ENCODE measurements around the gene UCK1. TPM values are rescaled to one million over a fixed set of nuclear protein-coding genes. Genes with fewer than 3 reads are reported as not detected.

Gene UCK1
- total and polyA plus RNA-seq, 2 of the 13 experiments (the other 11 are each of a cell fraction or from before 2014, with no cell fraction given): 11.0 to 24.1 TPM

GRCh38 chr9:131529597-131530545 lies 1.2 kb downstream of the UCK1 start (continued):
- TF ChIP-seq ELK4 (CRISPR knock-in tag; IDR thresholded peaks at IDR 0.05; ENCODE audit: borderline replicate concordance): no peak
- no peak for TF ChIP-seq TRIM22 (IDR thresholded peaks at IDR 0.05)
- no peak for TF ChIP-seq U2AF1 (optimal IDR thresholded peaks at IDR 0.05; ENCODE audit: low read depth, low read length)
- no peak for TF ChIP-seq ZSCAN22 (CRISPR knock-in tag; IDR thresholded peaks at IDR 0.05)
- no peak for TF ChIP-seq KLF16 (CRISPR knock-in tag; IDR thresholded peaks at IDR 0.05)
- no peak for TF ChIP-seq ZNF713 (CRISPR knock-in tag; IDR thresholded peaks at IDR 0.05)
- no peak for TF ChIP-seq RFX1 (IDR thresholded peaks at IDR 0.05)
- 0 out of 2 replicates have a peak, but pooled peaks have one; percentile 39 for TF ChIP-seq IRF9 (CRISPR knock-in tag; IDR thresholded peaks at IDR 0.05; ENCODE audit: borderline replicate concordance)
- no peak for TF ChIP-seq GZF1 (CRISPR knock-in tag; IDR thresholded peaks at IDR 0.05)
- TF ChIP-seq NR2F1 (CRISPR knock-in tag; IDR thresholded peaks at IDR 0.05): no peak
- TF ChIP-seq ZFP1 (CRISPR knock-in tag; IDR thresholded peaks at IDR 0.05): no peak
- TF ChIP-seq ZNF629 (CRISPR knock-in tag; conservative IDR thresholded peaks at IDR 0.05): no peak
- no peak for TF ChIP-seq PAF1 (CRISPR knock-in tag; IDR thresholded peaks at IDR 0.05)
- TF ChIP-seq ZNF7 (CRISPR knock-in tag; IDR thresholded peaks at IDR 0.05): no peak
- peak; percentile 61 for TF ChIP-seq ARID4A (CRISPR knock-in tag; IDR thresholded peaks at IDR 0.05; ENCODE audit: borderline replicate concordance)
- TF ChIP-seq MLLT10 (CRISPR knock-in tag; IDR thresholded peaks at IDR 0.05): no peak
- 0 out of 2 replicates have a peak, but pooled peaks have one; percentile 50 for TF ChIP-seq ZFY (CRISPR knock-in tag; IDR thresholded peaks at IDR 0.05)
- no peak for TF ChIP-seq ZBTB34 (CRISPR knock-in tag; IDR thresholded peaks at IDR 0.05)
- TF ChIP-seq ZNF234 (CRISPR knock-in tag; conservative IDR thresholded peaks at IDR 0.05): no peak
- TF ChIP-seq CCDC6 (CRISPR knock-in tag; IDR thresholded peaks at IDR 0.05): no peak
- 0 out of 2 replicates have a peak, but pooled peaks have one; percentile 33 for TF ChIP-seq ZNF451 (CRISPR knock-in tag; IDR thresholded peaks at IDR 0.05)

Measured in HepG2 (cell line).